ENCODE measurements around the gene TMC5.
A peak's percentile ranks its signal among the peaks of the same experiment; 100 is the strongest.

Gene TMC5

GRCh38 chr16:19490619-19491018 lies 72.9 kb downstream of the TMC5 start:
- no peak overlapping the region for H3K4me3 Mint-ChIP-seq
- peaks cover 7% of the 10 kb centered on the region for H3K4me1 Mint-ChIP-seq (ENCODE audit: low read depth)
- H3K27ac Mint-ChIP-seq = no peak overlapping the region
- H3K36me3 Mint-ChIP-seq (ENCODE audit: low read depth) = peaks cover 3% of the 10 kb centered on the region
- no peaks in the 10 kb centered on the region for H3K27me3 Mint-ChIP-seq
- no peaks in the 10 kb centered on the region for H3K9me3 Mint-ChIP-seq
- DNase-seq = no peak

DNA sequence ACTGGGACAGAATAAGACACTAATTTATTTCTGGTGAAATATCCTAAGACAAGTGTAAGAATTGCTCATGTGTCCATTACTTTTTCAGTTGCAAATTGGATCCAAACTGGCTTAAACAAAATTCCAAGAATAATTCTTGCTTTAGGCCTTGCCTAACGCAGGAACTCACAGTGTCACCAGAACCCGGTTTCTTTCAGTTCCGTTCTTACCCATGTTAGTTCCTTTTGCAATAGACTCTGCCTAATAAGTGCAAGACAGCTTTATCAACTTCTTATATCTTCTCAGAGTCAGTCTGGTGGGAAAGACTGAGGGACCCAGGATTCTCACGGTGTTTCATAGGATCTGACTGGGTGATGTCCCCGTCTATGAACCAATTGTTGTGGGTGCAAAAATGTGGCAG lies 79.5 kb downstream of the TMC5 start:
- DNase-seq = no peak
- H3K36me3 Mint-ChIP-seq (ENCODE audit: low read depth) = peaks cover 54% of the 10 kb centered on the region
- no peaks in the 10 kb centered on the region for H3K27me3 Mint-ChIP-seq
- H3K9me3 Mint-ChIP-seq = no peaks in the 10 kb centered on the region
- H3K27ac Mint-ChIP-seq = no peak overlapping the region
- H3K4me3 Mint-ChIP-seq = no peak overlapping the region
- H3K4me1 Mint-ChIP-seq (ENCODE audit: low read depth) = peaks cover 7% of the 10 kb centered on the region

DNA sequence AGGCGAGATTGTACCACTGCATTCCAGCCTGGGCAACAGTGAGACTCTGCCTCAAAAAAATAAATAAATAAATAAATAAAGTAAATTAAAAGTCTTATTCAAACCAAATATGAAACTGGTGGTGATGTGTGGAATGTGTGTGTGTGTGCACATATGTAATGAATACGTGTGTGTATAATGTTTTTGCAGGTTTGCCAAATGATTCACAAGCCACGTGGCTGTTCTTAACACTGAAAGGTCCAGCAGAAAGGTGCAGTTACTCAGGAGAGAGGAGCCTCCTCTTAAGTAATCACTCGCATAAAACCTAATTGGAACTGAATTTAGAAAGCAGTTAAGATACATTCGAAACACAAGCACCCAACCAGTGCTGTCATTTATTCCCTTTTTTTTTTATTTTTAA lies 81.3 kb downstream of the TMC5 start:
- Mint-ChIP-seq H3K27ac (no peak overlapping the region), H3K4me1 (ENCODE audit: low read depth) (peaks cover 2% of the 10 kb centered on the region), H3K27me3 (no peaks in the 10 kb centered on the region), H3K9me3 (no peaks in the 10 kb centered on the region), H3K36me3 (ENCODE audit: low read depth) (peaks cover 72% of the 10 kb centered on the region), H3K4me3 (no peak overlapping the region)
- no peak for DNase-seq

GRCh38 chr16:19499481-19499880 lies 81.8 kb downstream of the TMC5 start:
- Mint-ChIP-seq H3K4me1 (ENCODE audit: low read depth) (no peaks in the 10 kb centered on the region), H3K9me3 (no peaks in the 10 kb centered on the region), H3K27me3 (no peaks in the 10 kb centered on the region), H3K36me3 (ENCODE audit: low read depth) (peaks cover 74% of the 10 kb centered on the region), H3K4me3 (no peak overlapping the region), H3K27ac (no peak overlapping the region)
- no peak for DNase-seq

GRCh38 chr16:19502395-19503131 lies 84.9 kb downstream of the TMC5 start:
- Mint-ChIP-seq H3K4me1 (ENCODE audit: low read depth) (no peaks in the 10 kb centered on the region), H3K36me3 (ENCODE audit: low read depth) (peaks cover 91% of the 10 kb centered on the region), H3K27ac (no peak overlapping the region), H3K9me3 (no peaks in the 10 kb centered on the region), H3K4me3 (no peak overlapping the region), H3K27me3 (no peaks in the 10 kb centered on the region)
- DNase-seq = peak; percentile 57

DNA sequence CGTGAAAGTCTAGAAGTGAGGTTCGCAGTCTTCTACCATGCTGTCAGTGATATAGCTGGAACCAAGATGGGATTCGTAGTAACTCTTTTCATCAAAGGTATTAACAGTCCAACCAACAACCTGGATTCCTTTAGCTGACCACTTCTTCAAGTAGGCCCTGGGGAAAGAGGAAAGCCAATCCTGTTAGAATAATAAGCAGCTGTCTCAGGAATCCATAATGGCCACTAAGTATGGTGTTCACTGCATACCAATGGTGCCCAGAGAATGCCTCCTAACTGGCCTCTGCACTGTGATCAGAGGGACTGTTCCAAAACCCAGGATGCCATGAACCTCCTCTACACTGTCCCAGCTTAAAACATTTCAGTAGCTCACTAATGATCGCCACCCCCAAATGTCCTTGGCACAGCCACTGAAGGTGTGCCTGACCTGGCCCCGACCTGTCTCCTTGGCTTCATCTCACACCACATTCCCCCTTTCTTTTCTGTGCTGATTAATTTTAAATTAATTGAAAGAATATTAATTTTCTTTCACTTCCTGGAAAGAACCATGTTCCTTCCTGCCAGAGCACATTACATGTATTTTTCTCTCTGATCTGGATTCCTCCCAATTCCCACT lies 85.9 kb downstream of the TMC5 start:
- Mint-ChIP-seq H3K36me3 (ENCODE audit: low read depth) (peaks cover 91% of the 10 kb centered on the region), H3K9me3 (no peaks in the 10 kb centered on the region), H3K27me3 (no peaks in the 10 kb centered on the region), H3K4me3 (no peak overlapping the region), H3K27ac (no peak overlapping the region), H3K4me1 (ENCODE audit: low read depth) (no peaks in the 10 kb centered on the region)
- no peak for DNase-seq

DNA sequence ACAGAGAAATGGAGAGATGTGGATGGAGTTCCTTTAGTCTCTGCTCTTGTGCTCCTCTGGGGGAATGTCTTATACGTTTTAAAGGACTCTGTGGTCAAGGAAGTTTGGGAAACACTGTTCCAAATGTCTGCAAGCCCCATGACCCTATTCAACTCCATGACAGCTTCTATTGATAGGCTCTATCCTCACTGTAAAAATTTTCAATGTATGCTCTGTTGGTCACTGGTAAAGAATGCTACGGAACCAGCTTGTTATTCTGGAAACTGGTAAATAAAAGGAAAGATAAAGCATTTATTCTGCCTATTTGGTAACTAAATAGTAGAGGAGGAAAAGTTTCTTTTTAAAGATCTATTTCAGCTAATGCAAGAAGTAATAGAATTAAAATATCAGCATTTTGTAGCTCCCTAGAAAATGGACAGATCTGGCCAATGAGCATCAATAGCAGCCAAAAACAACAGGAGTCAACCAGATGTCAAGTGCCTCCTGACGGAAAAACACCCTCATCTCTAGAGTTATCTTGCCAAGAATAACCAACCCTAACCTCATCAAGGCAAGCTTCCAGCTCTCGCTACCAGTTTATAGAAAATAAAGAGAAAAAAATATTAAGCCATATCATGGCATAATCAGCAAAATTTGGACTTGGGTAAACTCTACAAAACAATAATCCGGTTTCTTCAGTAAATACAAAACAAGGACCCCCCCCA lies 88.1 kb downstream of the TMC5 start:
- no peaks in the 10 kb centered on the region for H3K27me3 Mint-ChIP-seq
- no peaks in the 10 kb centered on the region for H3K4me1 Mint-ChIP-seq (ENCODE audit: low read depth)
- H3K4me3 Mint-ChIP-seq = no peak overlapping the region
- peak overlapping the region; percentile 18 for H3K27ac Mint-ChIP-seq
- H3K36me3 Mint-ChIP-seq (ENCODE audit: low read depth) = peaks cover 91% of the 10 kb centered on the region
- no peaks in the 10 kb centered on the region for H3K9me3 Mint-ChIP-seq
- DNase-seq = no peak

DNA sequence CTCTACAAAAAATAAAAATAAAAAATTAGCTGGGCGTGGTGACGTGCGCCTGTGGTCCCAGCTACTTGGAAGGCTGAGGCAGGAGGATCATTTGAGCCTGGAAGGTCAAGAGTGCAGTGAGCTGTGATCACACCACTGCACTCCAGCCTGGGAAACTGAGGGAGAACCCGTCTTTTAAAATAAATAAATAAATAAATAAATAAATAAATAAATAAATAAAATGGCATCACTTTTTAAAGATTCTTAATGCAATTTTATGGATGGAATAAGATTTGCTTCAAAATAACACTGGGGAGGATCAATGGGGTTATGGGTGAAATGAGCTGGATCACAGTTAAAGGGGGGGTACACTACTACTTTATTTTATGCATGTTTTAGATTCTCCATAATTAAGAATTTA lies 89.3 kb downstream of the TMC5 start:
- no peak overlapping the region for H3K27ac Mint-ChIP-seq
- H3K27me3 Mint-ChIP-seq = no peaks in the 10 kb centered on the region
- no peaks in the 10 kb centered on the region for H3K9me3 Mint-ChIP-seq
- H3K36me3 Mint-ChIP-seq (ENCODE audit: low read depth) = peaks cover 88% of the 10 kb centered on the region
- DNase-seq = no peak
- H3K4me3 Mint-ChIP-seq = no peak overlapping the region
- no peaks in the 10 kb centered on the region for H3K4me1 Mint-ChIP-seq (ENCODE audit: low read depth)

DNA sequence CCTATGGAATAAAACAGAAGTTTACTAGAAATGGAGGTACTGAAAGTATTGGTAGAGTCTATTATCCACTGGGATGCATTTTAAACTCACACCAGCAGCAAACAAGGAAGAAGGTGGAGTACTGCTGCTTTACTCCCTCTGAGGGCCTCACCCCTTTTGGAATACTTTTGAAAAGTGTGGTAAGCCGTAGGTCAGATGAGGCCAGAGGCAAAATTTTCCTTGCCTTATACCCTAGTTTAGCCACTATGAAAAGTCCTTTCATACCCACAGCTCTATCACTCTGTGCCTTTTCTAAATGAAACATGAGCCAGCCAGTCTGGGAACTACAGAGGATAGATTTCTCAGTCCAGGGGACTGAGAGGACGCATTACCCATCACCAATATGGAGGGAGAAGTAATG lies 90.2 kb downstream of the TMC5 start:
- no peak for DNase-seq
- H3K9me3 Mint-ChIP-seq = no peaks in the 10 kb centered on the region
- H3K4me1 Mint-ChIP-seq (ENCODE audit: low read depth) = no peaks in the 10 kb centered on the region
- H3K27ac Mint-ChIP-seq = no peak overlapping the region
- no peaks in the 10 kb centered on the region for H3K27me3 Mint-ChIP-seq
- no peak overlapping the region for H3K4me3 Mint-ChIP-seq
- peaks cover 89% of the 10 kb centered on the region for H3K36me3 Mint-ChIP-seq (ENCODE audit: low read depth)

DNA sequence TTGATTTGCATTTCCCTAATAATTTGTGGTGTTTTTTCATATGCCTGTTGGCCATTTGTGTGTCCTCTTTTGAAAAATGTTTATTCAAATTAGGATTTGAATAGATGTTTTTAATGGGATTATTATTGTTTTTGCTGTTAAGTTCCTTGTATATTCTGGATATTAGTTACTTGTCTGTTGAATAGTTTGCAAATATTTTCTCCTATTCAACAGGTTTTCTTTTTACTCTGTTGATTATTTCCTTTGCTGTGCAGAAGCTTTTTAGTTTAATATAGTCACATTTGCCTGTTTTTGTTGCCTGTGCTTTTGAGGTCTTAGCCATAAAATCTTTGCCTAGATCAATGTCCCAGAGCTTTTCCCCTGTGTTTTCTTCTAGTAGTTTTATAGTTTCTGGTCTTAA lies 94.6 kb downstream of the TMC5 start:
- no peak for DNase-seq
- Mint-ChIP-seq H3K9me3 (no peaks in the 10 kb centered on the region), H3K27me3 (no peaks in the 10 kb centered on the region), H3K4me3 (no peak overlapping the region), H3K27ac (peak overlapping the region; percentile 29), H3K4me1 (ENCODE audit: low read depth) (peaks cover 22% of the 10 kb centered on the region), H3K36me3 (ENCODE audit: low read depth) (peaks cover 83% of the 10 kb centered on the region)

DNA sequence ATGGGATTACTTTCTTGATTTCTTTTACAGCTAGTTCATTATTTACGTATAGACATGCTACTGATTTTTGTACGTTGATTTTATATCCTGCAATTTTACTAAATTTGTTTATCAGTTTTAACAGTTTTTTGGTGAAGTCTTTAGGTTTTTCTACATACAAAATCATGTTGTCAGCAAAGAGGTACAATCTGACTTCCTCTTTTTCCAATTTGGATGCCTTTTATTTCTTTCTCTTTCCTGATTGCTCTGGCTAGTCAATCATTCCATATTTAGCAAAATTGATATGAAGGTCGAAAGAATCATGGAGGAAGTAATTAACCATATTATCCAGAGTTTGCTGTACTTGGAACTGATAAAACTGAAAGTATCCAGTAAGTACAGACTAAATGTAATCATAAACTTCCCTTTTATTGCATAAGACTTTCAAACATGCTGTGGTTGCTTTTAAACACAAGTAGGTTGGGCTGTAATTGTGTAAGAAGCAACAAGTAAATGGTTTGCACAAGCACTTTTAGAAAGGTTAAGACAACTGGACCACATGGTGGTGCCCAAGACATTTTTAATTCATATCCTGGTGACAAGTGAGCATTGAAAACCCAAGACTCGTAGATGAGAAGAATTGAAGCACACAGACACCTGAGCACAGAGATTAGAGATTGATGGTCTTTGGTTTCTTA lies 95.8 kb downstream of the TMC5 start:
- Mint-ChIP-seq H3K36me3 (ENCODE audit: low read depth) (peaks cover 82% of the 10 kb centered on the region), H3K9me3 (no peaks in the 10 kb centered on the region), H3K27ac (no peak overlapping the region), H3K4me3 (no peak overlapping the region), H3K4me1 (ENCODE audit: low read depth) (peaks cover 32% of the 10 kb centered on the region), H3K27me3 (no peaks in the 10 kb centered on the region)
- no peak for DNase-seq

DNA sequence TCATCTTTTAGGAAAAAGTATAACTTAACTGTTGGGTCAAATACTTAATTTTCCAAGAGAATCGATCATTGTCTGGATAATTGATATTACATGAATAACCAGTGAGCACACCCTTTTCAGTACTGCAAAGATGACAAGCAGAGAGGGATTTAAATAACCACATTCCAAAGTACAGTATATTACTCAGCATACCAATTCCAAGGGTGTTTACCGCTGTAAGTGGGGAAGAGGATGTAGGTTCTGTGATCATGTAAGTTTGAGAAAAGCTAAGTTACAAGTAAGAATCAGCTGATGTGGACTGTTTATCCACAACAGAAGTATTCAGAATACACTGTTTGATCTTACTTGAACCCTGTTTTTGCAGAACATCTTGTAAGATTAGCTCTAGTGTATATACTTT lies 98.1 kb downstream of the TMC5 start:
- no peaks in the 10 kb centered on the region for H3K9me3 Mint-ChIP-seq
- H3K36me3 Mint-ChIP-seq (ENCODE audit: low read depth) = peaks cover 71% of the 10 kb centered on the region
- no peak for DNase-seq
- no peak overlapping the region for H3K27ac Mint-ChIP-seq
- no peaks in the 10 kb centered on the region for H3K27me3 Mint-ChIP-seq
- H3K4me3 Mint-ChIP-seq = no peak overlapping the region
- peaks cover 48% of the 10 kb centered on the region for H3K4me1 Mint-ChIP-seq (ENCODE audit: low read depth)

DNA sequence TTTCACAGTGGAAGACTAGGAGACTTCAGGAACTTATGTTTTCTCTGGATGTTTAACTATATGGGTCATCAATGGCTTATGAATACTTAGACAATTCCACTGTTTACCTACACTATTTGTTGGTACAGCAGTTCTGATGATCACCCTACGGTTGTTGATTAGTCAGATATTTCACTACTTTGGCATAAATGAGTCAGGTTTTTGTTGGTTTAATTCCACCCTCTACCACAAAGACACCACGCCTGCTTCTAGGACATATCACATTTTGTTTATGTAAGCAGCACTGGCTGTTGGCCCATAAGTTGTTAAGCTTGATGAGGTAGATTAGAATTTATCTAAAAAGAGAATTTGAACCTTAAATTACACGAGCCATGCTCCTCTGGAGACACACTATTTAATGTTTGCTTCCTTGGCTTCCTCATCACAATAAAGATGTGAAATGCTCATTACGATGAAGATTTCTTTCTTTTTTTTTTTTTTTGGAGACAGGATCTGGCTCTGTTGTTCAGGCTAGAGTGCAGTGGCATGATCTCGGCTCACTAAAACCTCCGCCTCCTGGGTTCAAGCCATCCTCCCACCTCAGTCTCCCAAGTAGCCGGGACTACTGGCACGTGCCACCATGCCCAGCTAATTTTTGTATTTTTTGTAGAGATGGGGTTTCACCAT lies 99.9 kb downstream of the TMC5 start:
- H3K27ac Mint-ChIP-seq = no peak overlapping the region
- no peak for DNase-seq
- peaks cover 59% of the 10 kb centered on the region for H3K4me1 Mint-ChIP-seq (ENCODE audit: low read depth)
- H3K27me3 Mint-ChIP-seq = no peaks in the 10 kb centered on the region
- no peaks in the 10 kb centered on the region for H3K9me3 Mint-ChIP-seq
- peaks cover 61% of the 10 kb centered on the region for H3K36me3 Mint-ChIP-seq (ENCODE audit: low read depth)
- H3K4me3 Mint-ChIP-seq = no peak overlapping the region

DNA sequence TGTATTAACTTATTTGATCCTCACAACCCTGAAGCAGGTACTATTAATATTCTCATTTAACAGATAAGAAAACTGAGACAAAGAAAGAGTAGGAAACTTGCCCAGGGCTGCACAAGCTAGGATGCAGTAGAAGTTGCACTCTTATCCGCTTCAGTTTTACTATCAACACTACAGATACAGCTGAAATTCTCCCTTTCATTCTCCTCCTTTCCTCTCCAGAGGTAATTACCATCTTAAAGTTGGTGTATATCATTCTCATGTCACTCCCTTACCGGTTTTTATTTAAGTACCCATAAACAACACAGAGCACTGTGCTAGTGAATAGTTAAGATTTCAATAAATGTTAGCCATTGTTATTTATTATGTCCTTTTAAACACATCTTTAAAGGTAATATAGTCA lies 100.7 kb downstream of the TMC5 start:
- Mint-ChIP-seq H3K4me1 (ENCODE audit: low read depth) (peaks cover 64% of the 10 kb centered on the region), H3K36me3 (ENCODE audit: low read depth) (peaks cover 53% of the 10 kb centered on the region), H3K9me3 (no peaks in the 10 kb centered on the region), H3K27ac (no peak overlapping the region), H3K27me3 (no peaks in the 10 kb centered on the region), H3K4me3 (no peak overlapping the region)
- no peak for DNase-seq

All from activated T-cell treated with anti-CD3 and anti-CD28 coated beads, Interleukin-2, amount 50 U/mL, for 24 hours (primary cell).